ENCODE measurements around the gene RFC1.

DNA sequence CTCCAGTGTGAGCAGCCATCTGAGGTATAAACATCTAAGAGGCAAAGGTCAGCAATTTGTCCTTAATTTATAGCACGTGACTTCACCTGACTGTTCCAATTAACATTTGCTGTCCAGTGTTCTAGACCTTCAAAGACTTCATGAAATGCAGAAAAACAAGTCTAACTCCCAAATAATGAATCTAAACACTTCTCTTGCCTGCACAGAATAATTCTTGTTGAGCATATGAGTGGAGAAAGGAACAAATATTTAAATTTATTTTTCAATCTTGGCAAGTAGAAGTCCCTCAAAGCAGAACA is 12.0 kb downstream of the RFC1 start:
- TF ChIP-seq, protein P1, sequence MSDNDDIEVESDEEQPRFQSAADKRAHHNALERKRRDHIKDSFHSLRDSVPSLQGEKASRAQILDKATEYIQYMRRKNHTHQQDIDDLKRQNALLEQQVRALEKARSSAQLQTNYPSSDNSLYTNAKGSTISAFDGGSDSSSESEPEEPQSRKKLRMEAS (IDR thresholded peaks at IDR 0.05; ENCODE audit: low read depth, low read length): no peak
- no peak for TF ChIP-seq POLR2A (IDR thresholded peaks at IDR 0.05; ENCODE audit: extremely low read depth, insufficient read length)
- TF ChIP-seq, protein P2, sequence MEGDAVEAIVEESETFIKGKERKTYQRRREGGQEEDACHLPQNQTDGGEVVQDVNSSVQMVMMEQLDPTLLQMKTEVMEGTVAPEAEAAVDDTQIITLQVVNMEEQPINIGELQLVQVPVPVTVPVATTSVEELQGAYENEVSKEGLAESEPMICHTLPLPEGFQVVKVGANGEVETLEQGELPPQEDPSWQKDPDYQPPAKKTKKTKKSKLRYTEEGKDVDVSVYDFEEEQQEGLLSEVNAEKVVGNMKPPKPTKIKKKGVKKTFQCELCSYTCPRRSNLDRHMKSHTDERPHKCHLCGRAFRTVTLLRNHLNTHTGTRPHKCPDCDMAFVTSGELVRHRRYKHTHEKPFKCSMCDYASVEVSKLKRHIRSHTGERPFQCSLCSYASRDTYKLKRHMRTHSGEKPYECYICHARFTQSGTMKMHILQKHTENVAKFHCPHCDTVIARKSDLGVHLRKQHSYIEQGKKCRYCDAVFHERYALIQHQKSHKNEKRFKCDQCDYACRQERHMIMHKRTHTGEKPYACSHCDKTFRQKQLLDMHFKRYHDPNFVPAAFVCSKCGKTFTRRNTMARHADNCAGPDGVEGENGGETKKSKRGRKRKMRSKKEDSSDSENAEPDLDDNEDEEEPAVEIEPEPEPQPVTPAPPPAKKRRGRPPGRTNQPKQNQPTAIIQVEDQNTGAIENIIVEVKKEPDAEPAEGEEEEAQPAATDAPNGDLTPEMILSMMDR (IDR thresholded peaks at IDR 0.05; ENCODE audit: low read depth, low read length): no peak
